Activated T-cell treated with anti-CD3 and anti-CD28 coated beads, Interleukin-2, amount 50 U/mL, for 72 hours (primary cell): Measurements from ENCODE around the gene PHIP. TPM values are rescaled to one million over a fixed set of nuclear protein-coding genes. Genes with fewer than 3 reads are reported as not detected.

ENCODE experiments used
- total RNA-seq, 2 donors: library from RNA; stranded (reverse); gene quantifications; one replicate each; pipeline ENCODE4 v1.2.3, GENCODE V29; 2022

The PHIP gene
- total RNA-seq, 2 donors from 2014 or later, result 36.4 to 37.1 TPM

Other genes with a start within 250 kb of the PHIP start
- gene IRAK1BP1, start 210.7 kb downstream of the PHIP start, total RNA-seq, result 1 to 10 TPM; 2.9 to 3.3 TPM
- 10 to 100 TPM; 35.2 to 36.6 TPM for gene HMGN3, start 156.4 kb upstream of the PHIP start, total RNA-seq